ENCODE results near the gene SEPTIN14. TPM values are rescaled to one million over a fixed set of nuclear protein-coding genes. Genes with fewer than 3 reads are reported as not detected.
"Not testable (repeated sequence)": the region's sequence is repeated elsewhere in the genome, so short reads cannot be mapped to it uniquely, and the experiment has no call there.

SEPTIN14 gene
- polyA plus RNA-seq, 4 donors: not detected

DNA sequence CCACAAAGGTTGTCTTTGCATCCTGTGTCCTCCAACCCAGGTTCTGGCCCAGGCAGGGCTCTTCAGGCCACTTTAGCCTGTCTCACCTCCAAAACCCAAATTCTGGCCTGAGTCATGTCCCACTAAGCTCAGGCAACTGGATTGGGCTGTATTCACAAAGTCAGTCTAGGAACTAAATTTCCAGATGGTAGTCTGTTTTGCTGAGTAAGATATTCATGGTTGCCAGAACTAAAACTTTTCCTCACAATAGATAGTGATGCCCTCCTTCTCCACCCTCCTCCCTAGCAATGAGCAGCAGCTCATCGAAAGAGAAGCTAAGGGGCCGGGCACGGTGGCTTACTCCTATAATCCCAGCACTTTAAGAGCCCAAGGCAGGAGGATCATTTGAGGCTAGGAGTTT is 21.8 kb upstream of the SEPTIN14 start:
- no peaks in the 10 kb centered on the region for H3K9me3 ChIP-seq (ENCODE audit: control insufficient read depth in 2 of 2, insufficient read depth in 1 of 2, low read depth in 1 of 2, low read length in 1 of 2)
- DNase-seq: no peak
- H3K27ac ChIP-seq (ENCODE audit: low read depth in 1 of 3, low read length in 2 of 3): no peak overlapping the region
- H3K27me3 ChIP-seq (ENCODE audit: control insufficient read depth in 3 of 3, insufficient read depth in 3 of 3, low read length in 3 of 3): no peaks in the 10 kb centered on the region
- no peak for FAIRE-seq
- H3K4me3 ChIP-seq (ENCODE audit: low read depth in 1 of 3, low read length in 3 of 3): no peak overlapping the region
- no peaks in the 10 kb centered on the region for H3K4me1 ChIP-seq (ENCODE audit: control insufficient read depth in 3 of 3, insufficient read depth in 2 of 3, low read depth in 1 of 3, low read length in 2 of 3)
- WGBS, 3 donors: 70 to 92% (median 91%) methylated on average over 3 of the region's 3 CpGs
- H3K36me3 ChIP-seq (ENCODE audit: control insufficient read depth in 3 of 3, insufficient read depth in 2 of 3, low read depth in 1 of 3, low read length in 3 of 3): no peaks in the 10 kb centered on the region

GRCh38 chr7:55878691-55879090 is 16.1 kb upstream of the SEPTIN14 start:
- Histone ChIP-seq H3K27me3 (ENCODE audit: control insufficient read depth in 3 of 3, insufficient read depth in 3 of 3, low read length in 3 of 3) (no peaks in the 10 kb centered on the region), H3K4me1 (ENCODE audit: control insufficient read depth in 3 of 3, insufficient read depth in 2 of 3, low read depth in 1 of 3, low read length in 2 of 3) (no peaks in the 10 kb centered on the region), H3K27ac (ENCODE audit: low read depth in 1 of 3, low read length in 2 of 3) (no peak overlapping the region), H3K36me3 (ENCODE audit: control insufficient read depth in 3 of 3, insufficient read depth in 2 of 3, low read depth in 1 of 3, low read length in 3 of 3) (no peaks in the 10 kb centered on the region), H3K9me3 (ENCODE audit: control insufficient read depth in 2 of 2, insufficient read depth in 1 of 2, low read depth in 1 of 2, low read length in 1 of 2) (no peaks in the 10 kb centered on the region), H3K4me3 (ENCODE audit: low read depth in 1 of 3, low read length in 3 of 3) (no peak overlapping the region)
- no peak for DNase-seq
- no peak for FAIRE-seq
- WGBS, 3 donors: 86 to 91% (median 88%) methylated on average over 3 of the region's 3 CpGs

DNA sequence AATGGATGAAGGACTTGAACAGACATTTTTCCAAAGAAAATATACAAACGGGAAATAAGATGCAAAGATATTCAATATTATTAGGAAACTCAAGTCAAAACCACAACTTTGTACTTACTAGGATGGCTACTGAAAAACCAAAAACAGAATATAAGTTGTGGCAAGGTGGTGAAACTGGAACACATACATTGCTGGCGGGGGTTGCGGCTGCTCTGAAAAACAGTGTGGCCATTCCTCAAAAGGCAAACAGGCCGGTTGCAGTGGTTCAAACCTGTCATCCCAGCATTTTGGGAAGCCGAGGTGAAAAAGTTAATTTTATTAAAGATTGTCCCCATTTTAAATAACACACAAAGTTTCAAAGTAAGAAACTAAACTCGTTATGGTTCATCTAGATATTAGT is 14.8 kb upstream of the SEPTIN14 start:
- H3K4me1 ChIP-seq (ENCODE audit: control insufficient read depth in 3 of 3, insufficient read depth in 2 of 3, low read depth in 1 of 3, low read length in 2 of 3): no peaks in the 10 kb centered on the region
- 76 to 84% (median 80%) methylated on average over 6 of the region's 6 CpGs for WGBS, 3 donors
- FAIRE-seq: no peak

DNA sequence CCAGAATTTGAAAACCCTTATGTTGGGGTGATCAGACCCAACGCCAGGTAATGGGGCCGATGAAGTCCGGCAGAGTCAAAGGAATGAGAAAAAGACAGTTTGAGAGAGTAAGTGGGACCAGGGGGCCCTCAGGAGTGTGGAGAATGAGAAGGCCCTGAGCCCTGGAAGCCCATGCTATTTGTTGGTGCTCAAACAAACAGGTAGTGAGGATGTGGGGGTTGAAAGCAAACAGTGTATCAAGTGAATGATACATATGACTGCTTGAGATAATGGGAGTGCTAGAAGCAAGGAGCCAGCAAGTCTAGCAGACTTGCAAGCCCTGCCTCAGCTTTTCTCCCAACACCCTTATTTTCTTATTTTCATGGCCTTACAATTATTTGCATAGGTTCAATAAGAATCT is 11.2 kb upstream of the SEPTIN14 start:
- Histone ChIP-seq H3K9me3 (ENCODE audit: control insufficient read depth in 2 of 2, insufficient read depth in 1 of 2, low read depth in 1 of 2, low read length in 1 of 2) (no peaks in the 10 kb centered on the region), H3K36me3 (ENCODE audit: control insufficient read depth in 3 of 3, insufficient read depth in 2 of 3, low read depth in 1 of 3, low read length in 3 of 3) (no peaks in the 10 kb centered on the region), H3K4me1 (ENCODE audit: control insufficient read depth in 3 of 3, insufficient read depth in 2 of 3, low read depth in 1 of 3, low read length in 2 of 3) (no peaks in the 10 kb centered on the region), H3K4me3 (ENCODE audit: low read depth in 1 of 3, low read length in 3 of 3) (no peak overlapping the region), H3K27ac (ENCODE audit: low read depth in 1 of 3, low read length in 2 of 3) (no peak overlapping the region), H3K27me3 (ENCODE audit: control insufficient read depth in 3 of 3, insufficient read depth in 3 of 3, low read length in 3 of 3) (no peaks in the 10 kb centered on the region)
- no peak for FAIRE-seq
- no peak for DNase-seq
- WGBS, 3 donors: 80 to 91% (median 89%) methylated on average over 3 of the region's 3 CpGs

More for the DNA sequence above, 14.8 kb upstream of the SEPTIN14 start:
- H3K27me3 ChIP-seq (ENCODE audit: control insufficient read depth in 3 of 3, insufficient read depth in 3 of 3, low read length in 3 of 3): no peaks in the 10 kb centered on the region
- H3K9me3 ChIP-seq (ENCODE audit: control insufficient read depth in 2 of 2, insufficient read depth in 1 of 2, low read depth in 1 of 2, low read length in 1 of 2): no peaks in the 10 kb centered on the region
- H3K36me3 ChIP-seq (ENCODE audit: control insufficient read depth in 3 of 3, insufficient read depth in 2 of 3, low read depth in 1 of 3, low read length in 3 of 3): no peaks in the 10 kb centered on the region
- no peak for DNase-seq
- no peak overlapping the region for H3K27ac ChIP-seq (ENCODE audit: low read depth in 1 of 3, low read length in 2 of 3)
- H3K4me3 ChIP-seq (ENCODE audit: low read depth in 1 of 3, low read length in 3 of 3): no peak overlapping the region

DNA sequence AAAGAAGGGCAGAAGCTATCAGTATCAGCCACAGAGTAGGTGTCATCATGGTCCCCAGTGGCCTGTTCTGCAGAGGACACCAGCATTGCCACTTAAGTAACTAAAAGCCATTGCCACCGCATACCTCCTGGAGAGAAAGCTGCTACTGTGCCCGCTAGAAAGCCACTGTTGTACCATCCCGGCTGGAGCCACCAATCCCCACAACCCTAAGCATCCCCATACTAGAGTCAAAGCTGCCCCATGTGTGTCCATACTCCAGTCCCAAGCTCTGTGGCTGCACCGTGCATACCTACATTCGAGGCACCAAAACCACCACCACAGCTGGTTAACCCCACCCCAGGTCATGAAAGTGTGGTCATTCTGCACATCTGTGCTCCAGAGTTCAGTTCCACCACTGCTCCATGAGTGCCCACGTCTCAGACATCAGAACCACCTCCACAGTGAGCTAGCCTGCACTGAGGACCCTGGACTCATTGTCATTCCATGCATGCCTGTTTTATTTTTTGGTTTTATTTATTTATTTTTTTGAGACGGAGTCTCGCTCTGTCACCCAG is 9.5 kb upstream of the SEPTIN14 start:
- DNase-seq (no peak), FAIRE-seq (no peak)
- Histone ChIP-seq H3K27ac (ENCODE audit: low read depth in 1 of 3, low read length in 2 of 3) (no peak overlapping the region), H3K4me1 (ENCODE audit: control insufficient read depth in 3 of 3, insufficient read depth in 2 of 3, low read depth in 1 of 3, low read length in 2 of 3) (no peaks in the 10 kb centered on the region), H3K27me3 (ENCODE audit: control insufficient read depth in 3 of 3, insufficient read depth in 3 of 3, low read length in 3 of 3) (no peaks in the 10 kb centered on the region), H3K4me3 (ENCODE audit: low read depth in 1 of 3, low read length in 3 of 3) (no peak overlapping the region), H3K9me3 (ENCODE audit: control insufficient read depth in 2 of 2, insufficient read depth in 1 of 2, low read depth in 1 of 2, low read length in 1 of 2) (peaks cover 0 to 2% of the 10 kb centered on the region in 2 donors), H3K36me3 (ENCODE audit: control insufficient read depth in 3 of 3, insufficient read depth in 2 of 3, low read depth in 1 of 3, low read length in 3 of 3) (no peaks in the 10 kb centered on the region)
- WGBS, 3 donors: 81 to 84% (median 82%) methylated on average over 8 of the region's 8 CpGs

DNA sequence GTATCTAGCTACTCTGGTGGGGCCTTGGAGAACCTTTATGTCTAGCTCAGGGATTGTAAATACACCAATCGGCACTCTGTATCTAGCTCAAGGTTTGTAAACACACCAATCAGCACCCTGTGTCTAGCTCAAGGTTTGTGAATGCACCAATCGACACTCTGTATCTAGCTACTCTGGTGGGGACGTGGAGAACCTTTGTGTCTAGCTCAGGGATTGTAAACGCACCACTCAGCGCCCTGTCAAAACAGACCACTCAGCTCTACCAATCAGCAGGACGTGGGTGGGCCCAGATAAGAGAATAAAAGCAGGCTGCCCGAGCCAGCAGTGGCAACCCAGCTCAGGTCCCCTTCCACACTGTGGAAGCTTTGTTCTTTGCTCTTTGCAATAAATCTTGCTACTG is 6.4 kb upstream of the SEPTIN14 start:
- not testable (repeated sequence) for FAIRE-seq, DNase-seq

GRCh38 chr7:55845164-55845563 is 17.4 kb downstream of the SEPTIN14 start:
- FAIRE-seq; H3K36me3 ChIP-seq (ENCODE audit: control insufficient read depth in 3 of 3, insufficient read depth in 2 of 3, low read depth in 1 of 3, low read length in 3 of 3); H3K27me3 ChIP-seq (ENCODE audit: control insufficient read depth in 3 of 3, insufficient read depth in 3 of 3, low read length in 3 of 3); H3K4me3 ChIP-seq (ENCODE audit: low read depth in 1 of 3, low read length in 3 of 3); H3K27ac ChIP-seq (ENCODE audit: low read depth in 1 of 3, low read length in 2 of 3); DNase-seq; H3K4me1 ChIP-seq (ENCODE audit: control insufficient read depth in 3 of 3, insufficient read depth in 2 of 3, low read depth in 1 of 3, low read length in 2 of 3); H3K9me3 ChIP-seq (ENCODE audit: control insufficient read depth in 2 of 2, insufficient read depth in 1 of 2, low read depth in 1 of 2, low read length in 1 of 2): not testable (repeated sequence)
- 56 to 74% (median 62%) methylated on average over 1 of the region's 1 CpG for WGBS, 3 donors

More for the DNA sequence above, 6.4 kb upstream of the SEPTIN14 start:
- not testable (repeated sequence) for H3K4me1 ChIP-seq (ENCODE audit: control insufficient read depth in 3 of 3, insufficient read depth in 2 of 3, low read depth in 1 of 3, low read length in 2 of 3); H3K27ac ChIP-seq (ENCODE audit: low read depth in 1 of 3, low read length in 2 of 3); H3K9me3 ChIP-seq (ENCODE audit: control insufficient read depth in 2 of 2, insufficient read depth in 1 of 2, low read depth in 1 of 2, low read length in 1 of 2); H3K27me3 ChIP-seq (ENCODE audit: control insufficient read depth in 3 of 3, insufficient read depth in 3 of 3, low read length in 3 of 3); H3K36me3 ChIP-seq (ENCODE audit: control insufficient read depth in 3 of 3, insufficient read depth in 2 of 3, low read depth in 1 of 3, low read length in 3 of 3); H3K4me3 ChIP-seq (ENCODE audit: low read depth in 1 of 3, low read length in 3 of 3)
- 59 to 80% (median 70%) methylated on average over 6 of the region's 7 CpGs for WGBS, 3 donors

DNA sequence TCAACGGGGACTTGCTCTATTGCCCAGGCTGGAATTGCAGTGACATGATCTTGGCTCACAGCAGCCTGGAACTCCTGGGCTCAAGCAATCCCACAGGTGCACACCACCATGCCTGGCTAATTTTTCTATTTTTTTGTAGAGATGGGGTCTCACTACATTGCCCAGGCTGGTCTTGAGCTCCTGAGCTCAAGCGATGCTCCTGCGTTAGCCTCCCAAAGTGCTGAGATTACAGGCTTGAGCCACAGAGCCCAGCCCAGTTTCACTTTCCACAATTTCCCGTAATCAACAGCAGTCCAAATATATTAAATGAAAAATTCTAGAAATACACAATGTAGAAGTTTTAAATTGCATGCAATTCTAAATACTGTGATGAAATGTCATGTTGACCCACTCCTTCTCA is 24.0 kb downstream of the SEPTIN14 start:
- no peak for FAIRE-seq
- Histone ChIP-seq H3K27me3 (ENCODE audit: control insufficient read depth in 3 of 3, insufficient read depth in 3 of 3, low read length in 3 of 3) (no peaks in the 10 kb centered on the region), H3K27ac (ENCODE audit: low read depth in 1 of 3, low read length in 2 of 3) (no peak overlapping the region), H3K4me1 (ENCODE audit: control insufficient read depth in 3 of 3, insufficient read depth in 2 of 3, low read depth in 1 of 3, low read length in 2 of 3) (no peaks in the 10 kb centered on the region), H3K36me3 (ENCODE audit: control insufficient read depth in 3 of 3, insufficient read depth in 2 of 3, low read depth in 1 of 3, low read length in 3 of 3) (no peaks in the 10 kb centered on the region), H3K9me3 (ENCODE audit: control insufficient read depth in 2 of 2, insufficient read depth in 1 of 2, low read depth in 1 of 2, low read length in 1 of 2) (peaks cover 0 to 9% of the 10 kb centered on the region in 2 donors), H3K4me3 (ENCODE audit: low read depth in 1 of 3, low read length in 3 of 3) (no peak overlapping the region)
- no peak for DNase-seq
- 88 to 92% (median 91%) methylated on average over 4 of the region's 4 CpGs for WGBS, 3 donors

- Histone ChIP-seq H3K9me3 (ENCODE audit: control insufficient read depth in 2 of 2, insufficient read depth in 1 of 2, low read depth in 1 of 2, low read length in 1 of 2) (peaks cover 0 to 32% of the 10 kb centered on the region in 2 donors), H3K27me3 (ENCODE audit: control insufficient read depth in 3 of 3, insufficient read depth in 3 of 3, low read length in 3 of 3) (no peaks in the 10 kb centered on the region), H3K4me3 (ENCODE audit: low read depth in 1 of 3, low read length in 3 of 3) (no peak overlapping the region), H3K4me1 (ENCODE audit: control insufficient read depth in 3 of 3, insufficient read depth in 2 of 3, low read depth in 1 of 3, low read length in 2 of 3) (no peaks in the 10 kb centered on the region), H3K36me3 (ENCODE audit: control insufficient read depth in 3 of 3, insufficient read depth in 2 of 3, low read depth in 1 of 3, low read length in 3 of 3) (no peaks in the 10 kb centered on the region), H3K27ac (ENCODE audit: low read depth in 1 of 3, low read length in 2 of 3) (no peak overlapping the region)
- 43 to 88% (median 72%) methylated on average over 1 of the region's 1 CpG for WGBS, 3 donors
- no peak for DNase-seq
- FAIRE-seq: no peak
These were observed 35.0 kb downstream of the SEPTIN14 start for GRCh38 chr7:55827577-55827976.

Measured in small intestine (tissue), 7 donors.